ENCODE measurements around the gene PDE6C.

PDE6C gene

DNA sequence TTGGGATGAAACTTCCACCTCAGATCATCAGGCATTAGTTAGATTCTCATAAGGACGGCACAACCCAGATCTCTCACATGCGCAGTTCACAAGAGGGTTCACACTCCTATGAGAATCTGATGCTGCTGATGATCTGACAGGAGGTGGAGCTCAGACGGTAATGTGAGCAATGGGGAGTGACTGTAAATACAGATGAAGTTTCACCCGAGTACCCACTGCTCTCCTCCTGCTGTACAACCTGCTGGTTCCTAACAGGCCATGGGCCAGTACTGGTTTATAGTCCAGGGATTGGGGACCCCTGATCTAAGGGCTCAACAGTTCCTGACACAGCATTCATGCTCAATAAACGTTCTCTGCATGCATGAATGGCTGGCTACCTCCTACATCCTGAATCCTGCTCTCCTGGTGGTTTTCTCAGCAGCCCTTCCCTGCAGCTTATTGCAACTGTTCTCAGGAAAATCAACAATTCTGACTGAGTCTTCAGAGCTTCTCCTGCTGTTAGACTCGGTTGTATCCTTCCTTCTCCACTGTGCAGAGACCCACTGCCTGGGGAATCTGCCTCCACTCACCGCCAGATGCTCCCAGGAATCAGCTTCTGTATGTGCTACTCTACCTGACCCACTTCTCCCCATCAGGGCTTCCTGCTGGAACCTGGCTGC, 17.4 kb downstream of the PDE6C start:
- Mint-ChIP-seq H3K36me3 (ENCODE audit: low read depth) (no peaks in the 10 kb centered on the region), H3K4me3 (no peak overlapping the region), H3K9me3 (no peaks in the 10 kb centered on the region), H3K27ac (no peak overlapping the region), H3K4me1 (ENCODE audit: low read depth) (no peaks in the 10 kb centered on the region), H3K27me3 (peaks cover 17% of the 10 kb centered on the region)
- intact Hi-C loops (cut with micrococcal nuclease) = no loop called here

DNA sequence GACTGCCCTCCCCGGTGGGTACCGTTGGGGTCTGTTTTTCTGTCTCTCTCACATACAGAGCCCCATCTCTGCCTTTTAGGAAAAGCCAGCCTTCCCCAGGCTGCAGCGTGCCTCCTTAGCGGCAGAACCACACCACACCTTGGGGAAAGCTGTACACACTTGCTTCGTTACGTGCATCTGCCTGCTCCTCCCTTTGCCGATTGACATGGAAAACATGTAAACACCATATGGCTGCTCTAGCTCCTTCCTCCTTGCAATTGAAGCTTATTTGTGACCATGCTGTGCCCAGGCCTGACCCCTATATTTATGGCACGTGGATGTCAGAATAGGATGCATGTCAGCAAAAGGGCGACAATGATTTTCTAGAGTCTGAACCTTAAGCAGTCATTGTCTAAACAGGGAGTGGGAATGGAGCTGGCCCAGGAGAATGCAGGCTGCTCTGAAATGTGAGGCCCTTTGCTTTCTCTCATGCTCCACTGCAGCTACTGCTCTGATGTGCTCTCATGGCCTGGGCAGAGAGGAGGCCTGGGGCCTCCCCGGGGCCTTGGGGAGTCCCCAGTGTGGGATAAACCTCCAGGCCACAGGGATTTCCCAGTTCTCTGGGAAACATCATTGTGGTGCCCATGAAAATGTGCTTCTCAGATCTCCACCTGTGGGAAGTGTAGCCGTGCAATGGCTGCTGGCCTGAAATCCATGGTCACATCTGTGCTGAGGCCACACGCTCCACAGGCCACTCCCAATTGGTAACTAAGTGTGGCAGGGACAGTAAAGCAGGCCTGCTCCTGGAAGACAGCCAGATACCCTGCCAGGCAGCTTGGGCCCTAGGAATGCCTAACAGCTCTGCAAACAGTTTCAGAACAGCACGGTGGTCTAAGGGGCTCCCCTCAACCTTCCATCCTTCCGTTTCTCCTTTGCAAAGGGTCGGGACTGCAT, 18.6 kb downstream of the PDE6C start:
- Mint-ChIP-seq H3K9me3 (no peaks in the 10 kb centered on the region), H3K27ac (no peak overlapping the region), H3K36me3 (ENCODE audit: low read depth) (no peaks in the 10 kb centered on the region), H3K4me1 (ENCODE audit: low read depth) (no peaks in the 10 kb centered on the region), H3K4me3 (no peak overlapping the region), H3K27me3 (peaks cover 22% of the 10 kb centered on the region)
- intact Hi-C loops (cut with micrococcal nuclease) = no loop called here

- H3K27me3 Mint-ChIP-seq = peaks cover 16% of the 10 kb centered on the region
- no peaks in the 10 kb centered on the region for H3K36me3 Mint-ChIP-seq (ENCODE audit: low read depth)
- no peak overlapping the region for H3K4me3 Mint-ChIP-seq
- H3K9me3 Mint-ChIP-seq = no peaks in the 10 kb centered on the region
- no peak overlapping the region for H3K27ac Mint-ChIP-seq
- intact Hi-C loops (cut with micrococcal nuclease) = no loop called here
- peaks cover 5% of the 10 kb centered on the region for H3K4me1 Mint-ChIP-seq (ENCODE audit: low read depth)
Measured at GRCh38 chr10:93639791-93640190, 27.5 kb downstream of the PDE6C start.

GRCh38 chr10:93652857-93653256, 40.5 kb downstream of the PDE6C start:
- Mint-ChIP-seq H3K4me3 (no peak overlapping the region), H3K36me3 (ENCODE audit: low read depth) (no peaks in the 10 kb centered on the region), H3K27me3 (no peaks in the 10 kb centered on the region), H3K27ac (no peak overlapping the region), H3K4me1 (ENCODE audit: low read depth) (no peaks in the 10 kb centered on the region), H3K9me3 (peaks cover 13% of the 10 kb centered on the region)
- intact Hi-C loops (cut with micrococcal nuclease) = no loop called here

DNA sequence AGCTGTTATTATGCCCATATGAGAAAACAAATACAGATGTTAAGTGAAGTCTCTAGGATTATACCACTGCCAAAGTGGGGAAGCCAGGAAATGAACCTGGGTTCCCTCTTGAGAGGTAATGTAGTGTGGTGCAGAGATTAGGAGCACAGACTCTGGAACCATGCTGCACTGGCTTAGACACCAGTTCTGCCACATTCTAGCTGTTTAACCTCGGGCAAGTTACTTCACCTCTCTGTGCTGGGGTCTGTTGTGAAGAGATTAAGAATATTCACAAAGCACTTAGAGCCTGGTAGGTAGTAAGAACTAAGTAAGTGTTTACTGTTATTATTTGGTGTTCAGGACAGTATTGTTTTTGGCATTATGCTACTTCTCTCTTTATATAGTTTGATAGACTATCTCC, 41.9 kb downstream of the PDE6C start:
- Mint-ChIP-seq H3K4me1 (ENCODE audit: low read depth) (no peaks in the 10 kb centered on the region), H3K27me3 (no peaks in the 10 kb centered on the region), H3K27ac (no peak overlapping the region), H3K36me3 (ENCODE audit: low read depth) (no peaks in the 10 kb centered on the region), H3K9me3 (peaks cover 13% of the 10 kb centered on the region), H3K4me3 (no peak overlapping the region)
- intact Hi-C loops (cut with micrococcal nuclease) = no loop called here

DNA sequence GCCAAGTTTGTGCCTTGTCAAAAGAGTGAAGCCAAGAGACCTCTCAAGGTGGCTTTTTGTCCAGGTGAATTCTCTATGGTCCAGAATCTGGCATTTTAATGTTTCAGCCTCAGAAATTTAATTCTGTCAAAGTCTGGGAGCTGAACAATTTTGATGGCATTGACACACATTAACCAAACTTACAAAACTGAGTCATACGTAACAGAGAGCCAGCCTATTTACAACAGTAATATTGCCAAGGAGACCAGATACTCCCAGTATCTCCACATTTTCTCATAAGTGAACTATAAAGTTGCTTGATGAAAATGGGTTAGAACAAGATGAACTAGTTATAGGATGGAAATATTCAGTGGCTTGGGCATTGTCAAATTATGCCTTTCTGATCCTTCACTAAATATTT, 43.8 kb downstream of the PDE6C start:
- H3K9me3 Mint-ChIP-seq = peaks cover 9% of the 10 kb centered on the region
- intact Hi-C loops (cut with micrococcal nuclease) = no loop called here
- H3K27me3 Mint-ChIP-seq = no peaks in the 10 kb centered on the region
- peaks cover 10% of the 10 kb centered on the region for H3K36me3 Mint-ChIP-seq (ENCODE audit: low read depth)
- H3K4me1 Mint-ChIP-seq (ENCODE audit: low read depth) = no peaks in the 10 kb centered on the region
- no peak overlapping the region for H3K4me3 Mint-ChIP-seq
- no peak overlapping the region for H3K27ac Mint-ChIP-seq

DNA sequence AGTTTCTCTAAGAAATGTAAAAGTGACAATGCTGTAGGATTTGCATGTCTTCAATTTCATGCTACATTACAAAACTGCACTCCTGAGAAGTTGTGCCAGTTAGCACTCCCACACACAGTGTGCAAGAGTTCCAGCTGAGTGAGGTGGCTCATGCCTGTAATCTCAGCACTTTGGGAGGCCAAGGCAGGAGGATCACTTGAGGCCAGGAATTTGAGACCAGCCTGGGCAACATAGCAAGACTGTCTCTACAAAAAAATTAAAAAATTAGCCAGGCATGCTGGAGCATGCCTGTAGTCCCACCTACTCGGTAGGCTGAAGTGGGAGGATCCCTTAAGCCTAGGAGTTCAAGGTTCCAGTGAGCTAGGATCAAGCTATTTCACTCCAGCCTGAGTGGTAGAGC, 45.4 kb downstream of the PDE6C start:
- H3K4me1 Mint-ChIP-seq (ENCODE audit: low read depth) = no peaks in the 10 kb centered on the region
- no peaks in the 10 kb centered on the region for H3K27me3 Mint-ChIP-seq
- no peak overlapping the region for H3K27ac Mint-ChIP-seq
- intact Hi-C loops (cut with micrococcal nuclease) = no loop called here
- no peak overlapping the region for H3K4me3 Mint-ChIP-seq
- H3K36me3 Mint-ChIP-seq (ENCODE audit: low read depth) = peaks cover 11% of the 10 kb centered on the region
- H3K9me3 Mint-ChIP-seq = no peaks in the 10 kb centered on the region

- intact Hi-C loops (cut with micrococcal nuclease) = no loop called here
- H3K4me1 Mint-ChIP-seq (ENCODE audit: low read depth) = no peaks in the 10 kb centered on the region
- H3K4me3 Mint-ChIP-seq = no peak overlapping the region
- H3K9me3 Mint-ChIP-seq = no peaks in the 10 kb centered on the region
- H3K36me3 Mint-ChIP-seq (ENCODE audit: low read depth) = peaks cover 23% of the 10 kb centered on the region
- H3K27ac Mint-ChIP-seq = no peak overlapping the region
- H3K27me3 Mint-ChIP-seq = no peaks in the 10 kb centered on the region
Measured at GRCh38 chr10:93666030-93666429, 53.7 kb downstream of the PDE6C start.

DNA sequence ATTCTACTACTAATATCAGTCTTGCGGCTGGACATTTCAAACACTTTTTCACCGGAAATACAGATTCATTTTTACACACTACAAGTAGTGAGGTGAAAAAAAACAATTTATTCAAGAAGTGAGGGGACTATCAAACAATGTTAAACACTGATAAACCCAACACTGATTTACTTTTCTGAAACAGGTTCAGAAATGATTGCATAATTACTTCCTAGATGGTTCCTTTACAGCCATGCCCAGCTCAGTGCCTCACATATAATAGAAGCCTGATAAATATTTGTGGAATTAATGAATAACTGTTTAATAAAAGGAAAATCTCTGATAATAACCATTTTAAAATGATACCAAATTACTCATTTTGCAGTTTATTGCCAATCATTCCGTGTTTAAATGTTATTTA, 55.5 kb downstream of the PDE6C start:
- no peak overlapping the region for H3K27ac Mint-ChIP-seq
- H3K9me3 Mint-ChIP-seq = no peaks in the 10 kb centered on the region
- H3K27me3 Mint-ChIP-seq = no peaks in the 10 kb centered on the region
- H3K4me3 Mint-ChIP-seq = no peak overlapping the region
- H3K36me3 Mint-ChIP-seq (ENCODE audit: low read depth) = peaks cover 22% of the 10 kb centered on the region
- H3K4me1 Mint-ChIP-seq (ENCODE audit: low read depth) = no peaks in the 10 kb centered on the region
- intact Hi-C loops (cut with micrococcal nuclease) = no loop called here

DNA sequence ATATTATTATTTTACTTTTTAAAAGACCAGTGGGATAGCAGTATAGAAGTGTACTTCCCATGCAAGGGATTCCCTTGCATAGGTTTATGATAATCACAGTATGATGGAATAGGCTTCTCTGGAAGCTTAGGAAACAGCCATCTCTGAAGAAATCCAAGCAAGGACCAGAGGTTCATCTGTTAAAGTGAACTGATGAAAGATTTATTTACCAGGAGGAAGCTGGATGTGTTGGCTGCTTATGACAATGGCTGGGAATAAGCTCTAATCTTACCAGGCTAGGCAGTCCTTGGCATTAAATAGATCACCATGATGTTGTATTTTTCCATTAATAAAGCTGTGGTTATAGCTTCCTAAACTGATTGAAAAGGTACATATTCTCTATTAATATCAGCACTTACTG, 58.0 kb downstream of the PDE6C start:
- intact Hi-C loops (cut with micrococcal nuclease) = no loop called here
- Mint-ChIP-seq H3K27ac (no peak overlapping the region), H3K4me3 (no peak overlapping the region), H3K36me3 (ENCODE audit: low read depth) (peaks cover 42% of the 10 kb centered on the region), H3K9me3 (no peaks in the 10 kb centered on the region), H3K27me3 (no peaks in the 10 kb centered on the region), H3K4me1 (ENCODE audit: low read depth) (no peaks in the 10 kb centered on the region)

DNA sequence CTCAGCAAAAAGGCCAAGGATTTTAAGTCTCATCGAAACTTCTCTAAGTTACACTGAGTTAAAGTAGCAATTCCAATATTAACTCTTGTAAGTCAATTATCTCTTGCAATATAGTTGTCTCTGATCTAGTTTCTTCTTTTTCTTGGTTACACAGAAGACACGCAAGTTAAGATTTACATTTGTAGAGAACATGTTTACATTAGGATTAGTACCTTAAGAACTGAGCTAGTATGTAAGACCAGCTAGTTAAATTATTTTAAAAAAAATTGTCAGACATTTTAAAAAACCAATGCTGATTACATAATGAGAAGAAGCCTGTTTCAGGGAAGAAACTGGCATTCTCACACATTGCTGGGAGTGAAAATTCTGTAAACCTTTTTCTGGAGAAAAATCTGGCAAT, 58.7 kb downstream of the PDE6C start:
- Mint-ChIP-seq H3K4me3 (no peak overlapping the region), H3K4me1 (ENCODE audit: low read depth) (no peaks in the 10 kb centered on the region), H3K27me3 (no peaks in the 10 kb centered on the region), H3K36me3 (ENCODE audit: low read depth) (peaks cover 49% of the 10 kb centered on the region), H3K9me3 (no peaks in the 10 kb centered on the region), H3K27ac (no peak overlapping the region)
- intact Hi-C loops (cut with micrococcal nuclease) = no loop called here

GRCh38 chr10:93672022-93672678, 59.8 kb downstream of the PDE6C start:
- Mint-ChIP-seq H3K27ac (no peak overlapping the region), H3K9me3 (no peaks in the 10 kb centered on the region), H3K36me3 (ENCODE audit: low read depth) (peaks cover 51% of the 10 kb centered on the region), H3K27me3 (no peaks in the 10 kb centered on the region), H3K4me3 (no peak overlapping the region), H3K4me1 (ENCODE audit: low read depth) (no peaks in the 10 kb centered on the region)
- intact Hi-C loops (cut with micrococcal nuclease) = no loop called here

DNA sequence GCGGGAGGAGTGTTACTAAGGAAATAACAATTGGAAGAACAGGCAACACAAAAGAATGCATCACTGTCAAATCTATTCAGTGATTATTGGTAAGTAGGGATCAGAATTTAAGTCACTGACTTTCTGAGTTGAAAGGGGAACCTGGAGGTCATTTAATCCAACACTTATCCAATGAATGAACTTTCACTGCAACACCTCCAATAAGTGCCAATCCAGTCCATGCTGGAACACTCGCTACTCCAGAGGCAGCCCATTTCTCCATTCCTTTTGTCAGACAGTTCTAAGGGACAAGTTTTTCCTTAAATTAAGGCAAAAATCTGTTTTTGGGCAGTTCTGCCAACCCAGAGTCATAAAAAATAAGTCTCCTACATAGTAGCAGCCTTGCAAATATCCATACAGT, 60.6 kb downstream of the PDE6C start:
- H3K27me3 Mint-ChIP-seq = no peaks in the 10 kb centered on the region
- H3K36me3 Mint-ChIP-seq (ENCODE audit: low read depth) = peaks cover 51% of the 10 kb centered on the region
- no peaks in the 10 kb centered on the region for H3K9me3 Mint-ChIP-seq
- no peak overlapping the region for H3K4me3 Mint-ChIP-seq
- H3K4me1 Mint-ChIP-seq (ENCODE audit: low read depth) = peaks cover 2% of the 10 kb centered on the region
- intact Hi-C loops (cut with micrococcal nuclease) = no loop called here
- no peak overlapping the region for H3K27ac Mint-ChIP-seq

DNA sequence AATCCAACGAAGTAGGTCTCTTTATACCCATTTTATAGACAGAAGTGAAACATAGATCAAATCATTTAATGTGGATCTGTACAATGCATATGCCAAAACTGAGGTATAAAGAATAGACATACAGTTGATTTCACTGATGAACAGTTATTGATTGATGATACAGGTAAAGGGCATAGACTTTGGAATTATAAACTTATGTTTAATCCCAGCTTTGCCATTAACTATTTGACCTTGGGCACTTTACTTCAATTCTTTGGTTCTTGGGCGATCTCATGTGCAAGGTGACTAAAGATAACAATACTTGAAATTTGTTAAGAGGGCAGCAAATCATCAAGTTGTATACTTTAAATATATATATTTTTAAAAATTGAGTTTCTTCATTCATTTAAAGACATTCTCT, 61.5 kb downstream of the PDE6C start:
- Mint-ChIP-seq H3K9me3 (no peaks in the 10 kb centered on the region), H3K36me3 (ENCODE audit: low read depth) (peaks cover 42% of the 10 kb centered on the region), H3K27me3 (no peaks in the 10 kb centered on the region), H3K4me3 (no peak overlapping the region), H3K27ac (no peak overlapping the region), H3K4me1 (ENCODE audit: low read depth) (peaks cover 10% of the 10 kb centered on the region)
- intact Hi-C loops (cut with micrococcal nuclease) = no loop called here

All from dendritic cell treated with granulocyte-macrophage colony-stimulating factor and Interleukin-4, amounts not matched to agents 40 ng/mL and 50 ng/mL, for 4 days (primary cell).